Fibroblast of peridontal ligament (primary cell): ENCODE measurements around the gene FNDC8.
"Not testable (repeated sequence)": the region's sequence is repeated elsewhere in the genome, so short reads cannot be mapped to it uniquely, and the experiment has no call there.

Experiments used
- DNase-seq: peaks from one replicate; pipeline ENCODE4 v3.0.0-alpha.2; 2010; ENCODE audit errors: extremely low read depth

The FNDC8 gene

GRCh38 chr17:35095741-35096140 lies 25.7 kb upstream of the FNDC8 start:
- peak; percentile 76 for DNase-seq

DNA sequence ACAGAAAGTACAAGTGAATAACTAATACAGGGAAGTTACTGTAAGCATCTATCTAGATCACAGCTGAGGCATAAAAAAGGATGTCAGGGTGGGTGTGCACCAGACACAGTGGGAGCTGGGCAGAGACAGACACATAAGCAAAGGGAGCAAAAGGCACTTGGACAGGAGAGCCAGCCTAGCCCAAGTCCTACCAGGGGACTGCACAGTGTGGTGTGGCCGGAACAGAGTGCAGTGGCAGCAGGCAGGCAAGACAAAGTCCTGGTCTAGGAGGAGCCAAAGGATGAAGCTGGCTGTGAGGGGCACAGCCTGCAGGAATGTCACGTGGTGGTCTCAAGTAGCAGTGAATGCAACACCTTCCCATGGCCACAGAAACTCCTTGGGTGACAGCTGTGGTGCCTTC lies 23.6 kb upstream of the FNDC8 start:
- no peak for DNase-seq

GRCh38 chr17:35099908-35100307 lies 21.5 kb upstream of the FNDC8 start:
- DNase-seq, result no peak

GRCh38 chr17:35101036-35101435 lies 20.4 kb upstream of the FNDC8 start:
- DNase-seq, result no peak

- DNase-seq, result no peak
Measured at GRCh38 chr17:35101725-35102124, 19.7 kb upstream of the FNDC8 start.

DNA sequence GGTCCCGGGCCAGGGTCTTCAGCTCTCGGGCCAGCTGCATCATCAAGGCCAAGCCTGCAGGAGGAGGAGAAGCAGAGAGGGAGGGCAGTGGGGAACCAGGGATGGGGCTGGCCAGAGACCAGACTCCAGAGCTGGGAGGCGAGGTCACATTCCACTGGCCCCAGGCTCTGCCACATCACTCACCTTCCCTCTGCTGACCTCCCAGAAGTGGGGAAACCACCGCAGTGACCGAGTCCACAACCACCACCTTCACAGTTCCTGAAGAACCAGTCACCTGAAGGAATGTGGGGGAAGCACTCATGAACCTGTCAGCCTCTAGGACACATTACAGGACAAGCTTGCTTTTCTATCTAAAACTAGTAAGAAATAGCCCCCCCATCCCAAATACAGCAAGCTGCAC lies 18.1 kb upstream of the FNDC8 start:
- no peak for DNase-seq

GRCh38 chr17:35104844-35105450 lies 16.5 kb upstream of the FNDC8 start:
- DNase-seq, result no peak

GRCh38 chr17:35110791-35111190 lies 10.6 kb upstream of the FNDC8 start:
- DNase-seq, result not testable (repeated sequence)

DNA sequence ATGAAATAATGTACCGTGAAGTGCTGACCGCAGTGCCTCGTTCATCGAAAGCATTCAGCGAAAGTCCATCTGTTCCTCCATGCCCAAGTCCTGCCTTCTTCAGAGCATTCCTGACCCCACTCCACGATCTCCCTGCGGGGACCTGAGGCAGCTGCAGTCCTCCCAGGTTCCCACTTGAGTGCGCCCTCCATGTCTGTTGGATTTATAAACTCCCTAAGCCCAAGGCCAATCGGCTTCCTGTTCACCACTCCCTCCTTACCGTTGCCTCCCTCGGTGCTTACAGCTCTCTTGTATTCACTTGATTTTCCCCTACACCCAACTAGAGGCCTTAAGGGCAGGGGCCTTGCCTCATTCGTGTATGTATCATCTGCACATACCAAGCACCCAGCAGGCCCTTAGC lies 4.6 kb upstream of the FNDC8 start:
- DNase-seq, result no peak

- DNase-seq, result peak; percentile 45
Measured at GRCh38 chr17:35117984-35118383, 3.4 kb upstream of the FNDC8 start.

GRCh38 chr17:35119370-35120165 lies 1.8 kb upstream of the FNDC8 start, which contains the start of gene RAD51D:
RAD51D (minus strand) TSS chr17:35119860; CDS start chr17:35119613, 247 bp downstream.
- peak; percentile 56 for DNase-seq

DNA sequence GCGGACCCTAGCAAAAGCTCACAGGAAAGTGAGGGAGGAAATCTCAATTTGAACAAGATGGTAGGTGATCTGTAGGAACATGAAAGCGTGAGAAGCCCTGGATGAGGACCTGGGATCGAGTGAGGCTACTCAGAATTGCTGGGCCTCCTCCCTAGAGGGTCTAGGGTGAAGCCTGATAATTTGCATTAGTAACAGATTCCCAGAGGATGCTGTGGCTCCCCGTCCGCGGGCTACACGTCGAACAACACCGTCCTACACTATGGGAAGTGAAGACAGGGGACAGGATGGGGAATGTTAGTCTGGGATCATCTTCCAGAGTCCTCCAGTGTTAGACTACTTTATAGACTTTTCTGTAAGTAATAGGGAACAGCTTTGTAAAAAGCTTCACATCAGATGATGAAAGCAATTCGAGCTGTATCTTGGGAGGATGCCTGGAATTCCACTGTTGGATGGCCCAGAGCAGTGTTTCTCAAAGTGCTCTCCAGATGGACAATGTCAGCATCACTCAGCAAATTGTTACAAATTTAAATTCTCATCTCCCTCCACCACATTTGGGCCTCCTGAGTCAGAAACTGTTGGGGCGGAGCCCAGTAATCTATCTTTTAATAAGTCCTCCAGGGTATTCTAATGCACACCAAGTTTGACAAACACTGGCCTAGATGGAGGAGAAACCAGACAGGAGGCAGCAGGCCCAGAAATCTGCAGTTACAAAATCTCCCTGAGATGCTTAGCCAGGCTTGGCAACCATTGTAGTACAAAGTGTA lies 6.5 kb downstream of the FNDC8 start:
- DNase-seq, result peak; percentile 97

- DNase-seq, result peak; percentile 57
Measured at GRCh38 chr17:35129154-35129972, 7.9 kb downstream of the FNDC8 start.

- DNase-seq, result no peak
Measured at GRCh38 chr17:35129973-35130351, 8.5 kb downstream of the FNDC8 start.

GRCh38 chr17:35130392-35130791 lies 9.0 kb downstream of the FNDC8 start:
- no peak for DNase-seq

DNA sequence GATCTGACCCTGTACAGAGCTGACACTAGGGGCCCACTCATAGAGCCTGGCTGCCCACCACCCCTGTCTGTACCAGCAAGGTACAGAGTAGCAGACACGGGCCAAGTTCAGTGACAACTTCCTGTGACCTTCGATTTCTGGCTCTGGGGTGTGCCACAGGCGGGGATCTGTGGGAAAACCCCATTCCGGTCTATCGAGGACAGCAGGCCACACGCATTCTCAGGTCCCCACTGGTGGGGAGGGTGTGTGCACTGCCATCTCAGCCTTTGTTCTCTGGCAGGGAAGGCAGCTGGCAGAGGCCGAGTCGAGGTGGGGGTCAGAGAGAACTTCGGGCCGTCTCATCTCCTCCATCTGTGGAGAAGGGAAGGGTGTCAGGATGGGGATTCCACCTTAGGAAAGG lies 10.7 kb downstream of the FNDC8 start:
- DNase-seq, result no peak

DNA sequence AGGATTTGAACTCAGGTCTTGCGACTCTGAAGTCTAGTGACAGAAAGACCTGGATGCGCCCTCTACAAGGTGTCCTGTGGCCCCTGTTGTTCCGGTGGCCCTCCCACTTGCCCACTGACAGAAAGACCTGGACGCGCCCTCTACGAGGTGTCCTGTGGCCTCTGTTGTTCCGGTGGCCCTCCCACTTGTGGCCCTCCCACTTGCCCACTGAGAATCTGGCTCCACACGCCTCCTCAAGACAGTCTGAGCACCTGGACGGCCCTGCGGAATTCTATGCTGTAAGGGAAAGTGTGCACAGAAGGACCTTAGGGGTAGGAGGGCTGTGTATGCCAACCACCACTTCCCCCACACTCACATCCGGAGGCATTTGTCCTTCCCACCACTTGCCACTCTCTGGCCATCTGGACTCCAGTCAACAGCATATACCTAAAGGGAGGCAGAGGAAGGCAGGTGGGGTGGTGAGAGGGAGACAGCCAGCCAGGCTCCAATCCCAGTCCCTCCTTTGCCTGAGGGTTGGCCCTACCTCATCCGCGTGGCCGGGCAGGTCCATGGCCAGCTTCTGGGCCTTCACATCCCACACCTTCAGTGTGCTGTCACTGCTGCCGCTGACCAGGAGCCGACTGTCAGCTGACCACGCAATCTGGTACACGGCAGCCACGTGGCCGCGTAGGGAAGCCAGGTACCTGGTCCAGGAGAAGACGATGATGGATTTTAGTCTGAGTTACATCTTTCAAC lies 11.6 kb downstream of the FNDC8 start:
- DNase-seq, result no peak

DNA sequence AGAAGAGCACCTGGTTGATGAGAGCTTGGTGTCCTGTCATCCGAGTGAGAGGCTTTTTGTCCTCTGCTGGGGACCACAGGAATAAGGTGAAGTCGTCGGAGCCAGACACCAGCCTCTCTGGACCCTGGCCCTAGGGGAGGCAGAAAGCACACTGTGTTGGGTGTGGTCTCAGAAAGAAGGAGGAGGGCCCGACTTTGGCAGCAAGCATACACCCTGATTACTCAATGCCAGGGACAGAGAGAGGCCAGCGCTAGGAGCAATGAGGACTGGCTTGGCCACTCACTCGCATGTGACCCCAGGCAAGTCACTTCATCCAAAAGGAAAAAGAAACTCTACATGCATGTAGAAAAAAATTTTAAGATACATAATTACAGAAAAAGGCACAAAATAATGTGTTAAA lies 13.9 kb downstream of the FNDC8 start:
- DNase-seq, result no peak

DNA sequence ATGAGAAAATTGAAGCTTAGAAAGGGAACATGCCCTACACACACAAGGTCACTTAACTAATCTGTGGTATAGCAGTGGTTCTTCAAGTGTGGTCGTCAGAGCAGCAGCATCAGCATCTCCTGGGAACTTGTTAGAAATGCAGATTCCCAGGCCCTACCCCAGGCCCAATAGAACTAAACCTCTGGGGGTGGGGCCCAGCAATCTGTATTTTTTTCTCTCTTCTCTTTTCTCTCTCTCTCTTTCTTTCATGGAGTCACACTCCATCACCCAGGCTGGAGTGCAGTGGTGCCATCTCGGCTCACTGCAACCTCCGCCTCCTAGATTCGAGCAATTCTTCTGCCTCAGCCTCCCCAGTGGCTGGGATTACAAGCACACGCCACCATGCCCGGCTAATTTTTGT lies 16.8 kb downstream of the FNDC8 start:
- no peak for DNase-seq

DNA sequence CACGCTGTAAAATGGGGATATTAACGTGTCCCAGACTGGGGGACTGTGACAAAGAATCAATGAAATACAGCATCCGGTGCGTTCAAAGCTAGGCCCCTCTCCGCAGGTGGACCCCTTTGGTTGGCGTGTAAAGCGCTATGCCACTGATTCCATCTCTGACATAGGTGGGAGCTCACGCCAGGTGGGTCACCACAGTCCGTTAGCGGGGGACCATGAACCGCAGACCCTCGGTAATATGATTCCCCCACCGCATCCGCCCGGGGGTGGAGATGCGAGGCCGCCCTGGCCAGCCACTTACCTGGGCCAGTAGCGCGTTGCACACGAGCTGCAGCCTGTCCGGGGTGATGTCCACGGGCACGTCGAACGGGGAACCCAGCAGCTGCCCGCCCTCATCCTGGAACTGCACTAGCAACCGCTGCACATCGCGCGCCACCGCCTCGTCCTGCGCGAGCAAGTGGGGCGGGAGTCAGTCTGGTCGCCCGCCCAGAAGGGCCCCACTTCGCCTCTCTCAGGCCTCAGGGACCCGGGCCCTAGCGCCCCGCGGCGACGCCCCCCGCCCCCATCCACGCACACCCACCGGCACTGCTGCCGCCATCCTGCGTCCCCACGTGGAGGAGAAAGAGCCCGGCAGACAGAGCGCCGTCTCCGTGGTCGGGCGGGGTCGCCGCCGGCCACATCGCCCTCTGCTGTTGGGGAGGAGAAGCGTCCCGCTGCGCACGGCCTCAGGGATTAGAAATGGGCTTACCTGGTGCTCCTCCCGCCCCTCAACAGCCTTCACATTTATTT lies 20.5 kb downstream of the FNDC8 start, which contains the start of gene NLE1:
Gene NLE1, minus strand, starts transcription at position 623 of the 786 bp plus-strand sequence. Its CDS starts 28 bp downstream, at position 595.
- peak; percentile 70 for DNase-seq
